H1 (cell line): Measurements from ENCODE around the gene SELENOI. TPM values are rescaled to one million over a fixed set of nuclear protein-coding genes. Genes with fewer than 3 reads are reported as not detected.
A peak's percentile ranks its signal among the peaks of the same experiment; 100 is the strongest.

Source experiments
- CTCF ChIA-PET: fragments of 300-600 bp; sonication (Branson Sonifier 250); formaldehyde crosslinking; loops from one replicate; lab custom pipeline; 2021; ENCODE audit not compliant: partially characterized antibody; lab: Charles Lee
- POLR2A ChIA-PET: fragments of 300-600 bp; sonication (Branson Sonifier 250); formaldehyde crosslinking; loops from one replicate; lab custom pipeline; 2021; ENCODE audit warnings: inconsistent platforms; ENCODE audit not compliant: partially characterized antibody; lab: Charles Lee
- DNase-seq, 2 experiments: peaks; one replicate each; pipeline versions ENCODE4 v3.0.0 to v3.0.0-alpha.2; 2010 to 2022; ENCODE audit warnings: low spot score in 2 of 2, low read depth in 1 of 2, mixed read lengths in 1 of 2
- FAIRE-seq: peaks from 2 replicates; lab custom pipeline; 2011; peaks lifted over from hg19 to GRCh38; lab: Jason Lieb, UNC
- H2AFZ ChIP-seq: 2 replicates; pipeline ENCODE4 v1.8.1; 2012; ENCODE audit warnings: low read length, inconsistent platforms
- H2AK5ac ChIP-seq: 2 replicates; pipeline ENCODE4 v1.6.1; 2013; ENCODE audit warnings: low read depth, low read length
- H2BK120ac ChIP-seq: replicated peaks from 2 replicates; pipeline ENCODE3; 2013; ENCODE audit warnings: low read depth, low read length, inconsistent platforms
- H2BK12ac ChIP-seq: 2 replicates; pipeline ENCODE4 v1.6.1; 2013; ENCODE audit warnings: low read depth, low read length
- H2BK15ac ChIP-seq: 2 replicates; pipeline ENCODE4 v1.6.1; 2013; ENCODE audit warnings: low read length
- H2BK20ac ChIP-seq: 2 replicates; pipeline ENCODE4 v1.6.1; 2013; ENCODE audit warnings: low read length
- H2BK5ac ChIP-seq: 2 replicates; pipeline ENCODE4 v1.6.1; 2013; ENCODE audit warnings: low read depth, low read length
- H3K14ac ChIP-seq: 2 replicates; pipeline ENCODE4 v1.6.1; 2013; ENCODE audit warnings: inconsistent platforms; ENCODE audit not compliant: insufficient read length
- H3K18ac ChIP-seq: 2 replicates; pipeline ENCODE4 v1.6.1; 2013; ENCODE audit warnings: low read length; ENCODE audit errors: extremely low read depth
- H3K23ac ChIP-seq: 2 replicates; pipeline ENCODE4 v1.6.1; 2013; ENCODE audit warnings: inconsistent platforms; ENCODE audit not compliant: insufficient read length
- H3K23me2 ChIP-seq: 2 replicates; pipeline ENCODE4 v1.6.1; 2013; ENCODE audit warnings: low read depth, low read length
- H3K27ac ChIP-seq: 2 replicates; pipeline ENCODE4 v1.6.1; 2011; ENCODE audit warnings: low read depth, low read length, inconsistent platforms
- H3K27me3 ChIP-seq, 4 experiments: replicated peaks in 1 of 4; 1 replicate in 1 of 4; 2 replicates in 3 of 4; pipeline versions ENCODE4 v1.6.1 to v1.8.1; 2011 to 2013; ENCODE audit warnings: low read length in 3 of 4, mild to moderate bottlenecking in 3 of 4, inconsistent platforms in 2 of 4, mixed read lengths in 2 of 4, moderate library complexity in 1 of 4; ENCODE audit not compliant: control insufficient read depth in 3 of 4, insufficient read depth in 3 of 4; ENCODE audit errors: extremely low read depth in 1 of 4
- H3K36me3 ChIP-seq, 4 experiments: 2 replicates each; pipeline versions ENCODE4 v1.6.1 to v1.8.1; 2011 to 2013; ENCODE audit warnings: mild to moderate bottlenecking in 4 of 4, low read length in 3 of 4, moderate library complexity in 2 of 4, control low read depth in 1 of 4, inconsistent platforms in 1 of 4; ENCODE audit not compliant: insufficient read depth in 4 of 4, control insufficient read depth in 2 of 4
- H3K4ac ChIP-seq: replicated peaks from 2 replicates; pipeline ENCODE3; 2013; ENCODE audit warnings: low read length, low read depth, mixed read lengths, inconsistent platforms; ENCODE audit not compliant: insufficient read length
- H3K4me1 ChIP-seq, 4 experiments: replicated peaks in 1 of 4; 1 replicate in 1 of 4; 2 replicates in 3 of 4; pipeline versions ENCODE4 v1.6.1 to v1.8.1; 2011 to 2013; ENCODE audit warnings: low read length in 3 of 4, inconsistent platforms in 2 of 4, mixed read lengths in 1 of 4; ENCODE audit not compliant: insufficient read depth in 4 of 4, control insufficient read depth in 3 of 4
- H3K4me2 ChIP-seq, 2 experiments: 2 replicates each; pipeline versions ENCODE4 v1.6.1 to v1.8.1; 2011 to 2013; ENCODE audit warnings: low read depth in 2 of 2, low read length in 2 of 2, control low read depth in 1 of 2, inconsistent platforms in 1 of 2, mild to moderate bottlenecking in 1 of 2; ENCODE audit not compliant: insufficient read depth in 1 of 2
- H3K4me3 ChIP-seq, 4 experiments: fragments of 200-600, 300-600 bp in 1 of 4; sonication (generic), shearing (Covaris generic), sonication (Bioruptor Twin) in 1 of 4; 2 replicates each; pipeline versions ENCODE4 v1.5.1 to v1.8.1; 2011 to 2016; ENCODE audit warnings: low read length in 4 of 4, low read depth in 3 of 4, control low read depth in 2 of 4, inconsistent platforms in 2 of 4, mild to moderate bottlenecking in 2 of 4, mixed read lengths in 1 of 4, moderate library complexity in 1 of 4; ENCODE audit not compliant: insufficient read depth in 2 of 4; ENCODE audit errors: extremely low read depth in 1 of 4
- H3K56ac ChIP-seq: replicated peaks from 2 replicates; pipeline ENCODE3; 2013; ENCODE audit warnings: low read depth, mild to moderate bottlenecking, mixed read lengths, low read length, inconsistent platforms; ENCODE audit not compliant: insufficient read length
- H3K79me1 ChIP-seq: 2 replicates; pipeline ENCODE4 v1.6.1; 2013; ENCODE audit warnings: low read depth, low read length, control low read depth
- H3K79me2 ChIP-seq, 2 experiments: 2 replicates each; pipeline versions ENCODE4 v1.6.1 to v1.8.1; 2012 to 2013; ENCODE audit warnings: low read length in 2 of 2, mild to moderate bottlenecking in 2 of 2, inconsistent platforms in 1 of 2; ENCODE audit not compliant: insufficient read depth in 2 of 2, control insufficient read depth in 1 of 2
- H3K9ac ChIP-seq, 4 experiments: replicated peaks in 1 of 4; 1 replicate in 1 of 4; 2 replicates in 3 of 4; pipeline versions ENCODE4 v1.6.1 to v1.8.1; 2011 to 2013; ENCODE audit warnings: low read depth in 3 of 4, low read length in 3 of 4, control low read depth in 2 of 4, mild to moderate bottlenecking in 2 of 4, moderate library complexity in 2 of 4, inconsistent platforms in 1 of 4; ENCODE audit errors: extremely low read depth in 1 of 4
- H3K9me3 ChIP-seq, 2 experiments: 2 replicates each; pipeline versions ENCODE4 v1.6.1 to v1.8.1; 2012 to 2013; ENCODE audit warnings: mild to moderate bottlenecking in 2 of 2, moderate library complexity in 2 of 2, control low read depth in 1 of 2, inconsistent platforms in 1 of 2, low read depth in 1 of 2, low read length in 1 of 2, mixed read lengths in 1 of 2; ENCODE audit not compliant: insufficient read depth in 2 of 2
- H4K20me1 ChIP-seq, 2 experiments: replicated peaks in 1 of 2; 2 replicates each; pipeline versions ENCODE3 to v1.8.1; 2011 to 2013; ENCODE audit warnings: inconsistent platforms in 2 of 2, low read length in 2 of 2, mild to moderate bottlenecking in 1 of 2; ENCODE audit not compliant: insufficient read depth in 2 of 2, control insufficient read depth in 1 of 2
- H4K5ac ChIP-seq: 2 replicates; pipeline ENCODE4 v1.6.1; 2013; ENCODE audit warnings: low read length, low read depth, mixed read lengths, inconsistent platforms; ENCODE audit not compliant: insufficient read length
- H4K8ac ChIP-seq: 2 replicates; pipeline ENCODE4 v1.8.0; 2013; ENCODE audit warnings: mild to moderate bottlenecking, moderate library complexity, low read length, inconsistent platforms; ENCODE audit not compliant: insufficient read depth; ENCODE audit errors: extremely low read depth
- H4K91ac ChIP-seq: replicated peaks from 2 replicates; pipeline ENCODE3; 2013; ENCODE audit warnings: low read length, mixed read lengths, inconsistent platforms; ENCODE audit not compliant: insufficient read length
- BACH1 ChIP-seq: IDR thresholded peaks from 2 replicates; pipeline ENCODE4 v1.6.1; 2012; ENCODE audit warnings: low read length, improper control_type of control experiment
- BCL11A ChIP-seq, 2 experiments: IDR thresholded peaks; one replicate each; pipeline ENCODE4 v1.6.1; 2011; ENCODE audit warnings: low read depth in 2 of 2, low read length in 2 of 2, mild to moderate bottlenecking in 2 of 2
- BRCA1 ChIP-seq: IDR thresholded peaks from 2 replicates; pipeline ENCODE4 v1.6.1; 2012; ENCODE audit warnings: low read depth, low read length, improper control_type of control experiment
- CBX8 ChIP-seq: fragments of 300-800, 300-1000 bp; sonication (generic); IDR thresholded peaks from 2 replicates; pipeline ENCODE4 v1.7.1; 2016; ENCODE audit warnings: low read depth, low read length, borderline replicate concordance
- CEBPB ChIP-seq: IDR thresholded peaks from 2 replicates; pipeline ENCODE4 v1.6.1; 2012; ENCODE audit warnings: low read depth, low read length
- GABPA ChIP-seq: IDR thresholded peaks from 2 replicates; pipeline ENCODE4 v1.6.1; 2011; ENCODE audit warnings: mild to moderate bottlenecking, low read length, moderate library complexity, borderline replicate concordance; ENCODE audit not compliant: insufficient read depth
- RAD21 ChIP-seq, 2 experiments: IDR thresholded peaks in 1 of 2; conservative IDR thresholded peaks in 1 of 2; 2 replicates each; pipeline ENCODE4 v1.6.1; 2011; ENCODE audit warnings: low read depth in 2 of 2, low read length in 2 of 2, improper control_type of control experiment in 1 of 2, inconsistent platforms in 1 of 2, mild to moderate bottlenecking in 1 of 2, moderate library complexity in 1 of 2
- RBBP5 ChIP-seq: IDR thresholded peaks from 2 replicates; pipeline ENCODE4 v1.7.1; 2012; ENCODE audit warnings: low read depth, mild to moderate bottlenecking, inconsistent platforms, low read length, moderate library complexity, borderline replicate concordance
- RXRA ChIP-seq: IDR thresholded peaks from 2 replicates; pipeline ENCODE4 v1.6.1; 2011; ENCODE audit warnings: low read depth, mild to moderate bottlenecking, low read length, moderate library complexity; ENCODE audit not compliant: insufficient read depth
- SIRT6 ChIP-seq: IDR thresholded peaks from one replicate; pipeline ENCODE4 v1.7.1; 2012; ENCODE audit warnings: low read length, inconsistent platforms
- WGBS, 2 experiments: shearing (Covaris generic) in 1 of 2; methylation state at CpG; one replicate each; pipeline versions ENCODE4 v1.1.6 to v1.1.7; 2013 to 2015; ENCODE audit warnings: low lambda C conversion rate in 2 of 2, mixed read lengths in 2 of 2, inconsistent platforms in 1 of 2, low coverage in 1 of 2, missing lambda C conversion rate in 1 of 2; ENCODE audit not compliant: insufficient replicate concordance in 2 of 2, insufficient coverage in 1 of 2, insufficient read length in 1 of 2; ENCODE audit errors: extremely low coverage in 1 of 2, missing lambda C conversion rate in 1 of 2; 5-methylcytosine and 5-hydroxymethylcytosine counted together
- polyA plus RNA-seq, 7 experiments: library from polyadenylated mRNA; depleted of rRNA in 3 of 7; stranded (reverse) in 5 of 7; unstranded in 2 of 7; fragments of >200 nt in 5 of 7; fragments of 200-250 nt in 2 of 7; gene quantifications; 1 replicate in 5 of 7; 2 replicates in 1 of 7; 4 replicates in 1 of 7; pipeline versions ENCODE4 v1.2.1 to v1.2.3, GENCODE V29; 2011 to 2013; ENCODE audit warnings: missing spikeins in 2 of 7, mixed read lengths in 2 of 7
- total RNA-seq: library from RNA; stranded (reverse); fragmentation: NEBNext Ultra II Directional; extraction: Animal tissue kit (Norgen Biotek cat#: 25700); gene quantifications from 2 replicates; pipeline ENCODE4 v1.2.1, GENCODE V29; 2021
- TF ChIP-seq, protein P1 (sequence below): IDR thresholded peaks from 2 replicates; pipeline ENCODE4 v1.6.1; 2012; ENCODE audit warnings: inconsistent platforms
- TF ChIP-seq, protein P2 (sequence below): IDR thresholded peaks from 2 replicates; pipeline ENCODE4 v1.6.1; 2011; ENCODE audit warnings: low read length, improper control_type of control experiment

Gene SELENOI
- total and polyA plus RNA-seq, 2 of the 8 experiments (the other 6 are each of a cell fraction or from before 2014, with no cell fraction given) = 15.9 to 63.8 TPM

DNA sequence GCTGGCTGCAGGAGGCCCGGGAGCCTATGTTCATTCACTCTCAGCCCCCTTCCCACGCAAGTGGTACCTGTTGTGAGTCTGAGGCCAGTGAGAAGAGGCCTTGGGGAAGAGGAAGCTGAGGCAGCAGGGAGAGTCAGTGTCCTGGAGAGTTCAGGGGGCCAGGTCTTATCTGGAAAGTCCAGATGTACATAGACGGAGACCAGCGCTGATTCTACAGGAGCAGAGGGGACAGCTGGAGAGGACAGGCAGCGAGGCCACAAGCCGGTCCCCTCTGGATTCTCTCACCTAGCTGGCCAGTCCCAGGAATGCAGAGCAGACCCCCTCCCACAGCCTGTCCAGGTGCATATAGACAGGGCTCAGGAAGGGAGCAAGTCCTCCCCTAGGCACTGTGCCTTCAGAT is 29.1 kb upstream of the SELENOI start:
- H3K27ac ChIP-seq = no peak overlapping the region
- TF ChIP-seq GABPA = no peak
- TF ChIP-seq RAD21 (IDR thresholded peaks at IDR 0.05 in 1 of 2, conservative IDR thresholded peaks at IDR 0.05 in 1 of 2; ENCODE audit: low read depth in 2 of 2, low read length in 2 of 2) = no peak
- TF ChIP-seq CBX8 = no peak
- TF ChIP-seq, protein P1, sequence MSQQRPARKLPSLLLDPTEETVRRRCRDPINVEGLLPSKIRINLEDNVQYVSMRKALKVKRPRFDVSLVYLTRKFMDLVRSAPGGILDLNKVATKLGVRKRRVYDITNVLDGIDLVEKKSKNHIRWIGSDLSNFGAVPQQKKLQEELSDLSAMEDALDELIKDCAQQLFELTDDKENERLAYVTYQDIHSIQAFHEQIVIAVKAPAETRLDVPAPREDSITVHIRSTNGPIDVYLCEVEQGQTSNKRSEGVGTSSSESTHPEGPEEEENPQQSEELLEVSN = no peak
- no peak for TF ChIP-seq SIRT6
- no peak for TF ChIP-seq BRCA1
- TF ChIP-seq BCL11A (IDR thresholded peaks at IDR 0.05; ENCODE audit: low read depth in 2 of 2, low read length in 2 of 2) = no peak
- TF ChIP-seq BACH1 = no peak
- TF ChIP-seq RBBP5 = no peak
- TF ChIP-seq, protein P2, sequence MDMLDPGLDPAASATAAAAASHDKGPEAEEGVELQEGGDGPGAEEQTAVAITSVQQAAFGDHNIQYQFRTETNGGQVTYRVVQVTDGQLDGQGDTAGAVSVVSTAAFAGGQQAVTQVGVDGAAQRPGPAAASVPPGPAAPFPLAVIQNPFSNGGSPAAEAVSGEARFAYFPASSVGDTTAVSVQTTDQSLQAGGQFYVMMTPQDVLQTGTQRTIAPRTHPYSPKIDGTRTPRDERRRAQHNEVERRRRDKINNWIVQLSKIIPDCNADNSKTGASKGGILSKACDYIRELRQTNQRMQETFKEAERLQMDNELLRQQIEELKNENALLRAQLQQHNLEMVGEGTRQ = no peak
- TF ChIP-seq CEBPB = no peak
- no peak for TF ChIP-seq RXRA

More for the DNA sequence above, 29.1 kb upstream of the SELENOI start:
- no peaks in the 10 kb centered on the region for H3K9me3 ChIP-seq
- peaks cover 0 to 7% (median 3%) of the 10 kb centered on the region in 4 experiments; a peak in 4 of 7 replicates for H3K4me1 ChIP-seq
- H3K79me1 ChIP-seq = no peaks in the 10 kb centered on the region
- WGBS, 2 experiments = 97% methylated on average over 6 of the region's 6 CpGs; no CpG with 5 or more reads in 1 of the 2 experiments
- H3K4me3 ChIP-seq = no peak overlapping the region
- no peak overlapping the region for H2BK15ac ChIP-seq
- no peak overlapping the region for H3K4ac ChIP-seq
- no peak overlapping the region for H4K91ac ChIP-seq
- peak overlapping the region; percentile 35; the same call in 1 of the 2 replicates for H2BK5ac ChIP-seq
- H3K36me3 ChIP-seq = no peaks in the 10 kb centered on the region
- ChIA-PET CTCF (interaction anchor here (0.7 to 3.3 kb wide), 21 partner anchors 9 to 204 kb away, joined by 3 to 17 read pairs (median 4); no protein-coding TSS in a partner anchor), POLR2A (interaction anchor here (0.7 to 5.1 kb wide), 7 partner anchors 8 to 71 kb away, joined by 3 to 35 read pairs (median 4); partner anchors contain the start of genes HADHB and SELENOI)
- H3K23ac ChIP-seq = no peak overlapping the region
- H3K56ac ChIP-seq = no peak overlapping the region
- no peaks in the 10 kb centered on the region for H4K20me1 ChIP-seq
- no peak overlapping the region for H3K14ac ChIP-seq
- H3K23me2 ChIP-seq = no peaks in the 10 kb centered on the region
- H3K27me3 ChIP-seq = no peaks in the 10 kb centered on the region
- no peaks in the 10 kb centered on the region for H3K79me2 ChIP-seq
- DNase-seq (no peak), FAIRE-seq (no peak)
- no peak overlapping the region for H2BK120ac ChIP-seq
- H3K9ac ChIP-seq = no peak overlapping the region
- no peak overlapping the region for H2BK20ac ChIP-seq
- H2BK12ac ChIP-seq = 0 out of 2 replicates have a peak overlapping the region, but pooled peaks have one; percentile 14
- 0 out of 2 replicates have a peak overlapping the region, but pooled peaks have one; percentile 11 for H2AK5ac ChIP-seq
- H3K4me2 ChIP-seq = no peak overlapping the region
- no peak overlapping the region for H4K8ac ChIP-seq
- no peak overlapping the region for H3K18ac ChIP-seq
- no peak overlapping the region for H2AFZ ChIP-seq
- H4K5ac ChIP-seq = no peak overlapping the region
